OCI-LY7 (cell line): ENCODE results near the gene RFNG. TPM values are rescaled to one million over a fixed set of nuclear protein-coding genes. Genes with fewer than 3 reads are reported as not detected.

Experiments used
- BruUV-seq: library from RNA; stranded (reverse); fragments of 400-500 nt; replicated peaks from 2 replicates; lab custom pipeline; 2021; lab: Mats Ljungman, UMichigan
- CTCF ChIA-PET: fragments of 300-600 bp; sonication (Branson Sonifier 250); formaldehyde crosslinking; loops from one replicate; lab custom pipeline; 2022; ENCODE audit warnings: antibody characterized with exemption; ENCODE audit not compliant: unreplicated experiment; lab: Charles Lee
- POLR2A ChIA-PET: fragments of 300-600 bp; sonication (Branson Sonifier 250); formaldehyde crosslinking; loops from one replicate; lab custom pipeline; 2022; ENCODE audit warnings: antibody characterized with exemption; lab: Charles Lee
- DNase-seq: peaks from one replicate; pipeline ENCODE4 v3.0.0-alpha.2; 2015; ENCODE audit warnings: low spot score
- H2AFZ ChIP-seq: fragments of 200-600 bp; sonication (generic), shearing (Covaris generic); 2 replicates; pipeline ENCODE4 v1.6.1; 2014; ENCODE audit warnings: mild to moderate bottlenecking, antibody characterized with exemption, low read length, moderate library complexity
- H3K27ac ChIP-seq: fragments of 200-600 bp; sonication (generic); 2 replicates; pipeline ENCODE4 v1.5.1; 2014; ENCODE audit warnings: mixed run types, low read depth, mild to moderate bottlenecking, moderate library complexity, low read length, inconsistent platforms; ENCODE audit not compliant: poor library complexity, severe bottlenecking
- H3K36me3 ChIP-seq: fragments of 200-600 bp; sonication (generic); 2 replicates; pipeline ENCODE4 v1.6.1; 2014; ENCODE audit warnings: mild to moderate bottlenecking, antibody characterized with exemption, low read length, moderate library complexity, mixed read lengths; ENCODE audit not compliant: insufficient read depth
- H3K4me1 ChIP-seq: fragments of 200-600 bp; sonication (generic); 2 replicates; pipeline ENCODE4 v1.5.1; 2014; ENCODE audit warnings: mild to moderate bottlenecking, low read length; ENCODE audit not compliant: insufficient read depth, poor library complexity, severe bottlenecking
- H3K4me2 ChIP-seq: fragments of 200-600 bp; sonication (generic); 2 replicates; pipeline ENCODE4 v1.6.1; 2014; ENCODE audit warnings: mild to moderate bottlenecking, low read length
- H3K4me3 ChIP-seq: fragments of 200-600 bp; sonication (generic); 2 replicates; pipeline ENCODE4 v1.5.1; 2014; ENCODE audit warnings: mild to moderate bottlenecking, low read depth, low read length; ENCODE audit not compliant: poor library complexity, severe bottlenecking
- H3K79me2 ChIP-seq: fragments of 200-600 bp; sonication (generic); 2 replicates; pipeline ENCODE4 v1.6.1; 2016; ENCODE audit warnings: low read depth, mild to moderate bottlenecking, low read length, moderate library complexity, mixed read lengths; ENCODE audit not compliant: insufficient read depth
- H3K9me2 ChIP-seq: fragments of 200-600 bp; sonication (generic); 2 replicates; pipeline ENCODE4 v1.6.1; 2016; ENCODE audit warnings: mild to moderate bottlenecking, low read length, mixed read lengths; ENCODE audit not compliant: insufficient read depth
- H3K9me3 ChIP-seq: fragments of 200-600 bp; sonication (generic); 2 replicates; pipeline ENCODE4 v1.6.1; 2014; ENCODE audit warnings: mild to moderate bottlenecking, mixed run types, low read length, mixed read lengths
- H4K20me1 ChIP-seq: fragments of 200-600 bp; sonication (generic); 2 replicates; pipeline ENCODE4 v1.6.1; 2014; ENCODE audit warnings: mild to moderate bottlenecking, antibody characterized with exemption, low read length, moderate library complexity, mixed read lengths; ENCODE audit not compliant: insufficient read depth
- CTCF ChIP-seq: fragments of 200-600 bp; sonication (generic); conservative IDR thresholded peaks from 2 replicates; pipeline ENCODE4 v1.5.1; 2014; ENCODE audit warnings: mild to moderate bottlenecking, antibody characterized with exemption, low read length, moderate library complexity, mixed read lengths
- EZH2phosphoT487 ChIP-seq: fragments of 200-600 bp; sonication (generic); IDR thresholded peaks from 2 replicates; pipeline ENCODE4 v1.6.1; 2018; ENCODE audit warnings: low read depth, borderline replicate concordance, mild to moderate bottlenecking, mixed run types, antibody characterized with exemption, low read length, moderate library complexity, mixed read lengths
- intact Hi-C: fragments of 100-400 bp; cut with micrococcal nuclease; formaldehyde crosslinking; loops from one replicate; pipeline ENCODE4 v1.10.0; 2022; ENCODE audit not compliant: unreplicated experiment
- total RNA-seq, 2 experiments: library from RNA; depleted of rRNA in 1 of 2; stranded (reverse); fragments of >200 nt in 1 of 2; shearing (Covaris generic) in 1 of 2; gene quantifications; 2 replicates each; pipeline ENCODE4 v1.2.3, GENCODE V29; 2014 to 2022

Gene RFNG
- total RNA-seq, 2 experiments from 2014 or later, result 47.3 to 59.4 TPM

DNA sequence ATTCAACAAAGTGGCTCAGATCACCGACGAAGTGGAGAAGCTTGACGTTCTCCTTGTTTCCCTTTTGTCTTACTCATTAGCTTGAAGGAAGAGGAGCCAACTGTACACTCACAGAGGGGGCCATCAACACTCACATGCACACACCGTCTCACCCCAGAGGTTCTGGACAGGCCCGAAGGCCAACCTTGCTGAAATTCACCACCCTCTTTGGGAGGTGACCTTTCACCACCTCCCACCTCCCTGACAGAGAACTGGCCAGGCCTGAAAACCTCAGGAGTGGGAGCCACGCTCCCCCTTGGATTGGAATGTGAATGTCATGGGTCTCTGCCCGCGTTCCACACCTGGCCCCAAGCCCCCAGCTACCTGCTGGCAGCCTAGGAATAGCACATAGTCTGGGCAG is 16.1 kb downstream of the RFNG start:
- no peak for DNase-seq
- H3K4me1 ChIP-seq, result peaks cover 27% of the 10 kb centered on the region
- H3K4me3 ChIP-seq, result no peak overlapping the region
- no TSS peak for BruUV-seq
- H4K20me1 ChIP-seq, result 0 out of 2 replicates have a peak, but pooled peaks cover 5% of the 10 kb centered on the region
- H3K4me2 ChIP-seq, result no peak overlapping the region
- intact Hi-C loops, result loop anchor here (5.0 kb wide), 1 partner anchor 163 kb away; the partner anchor contains the start of gene ARHGDIA
- no peaks in the 10 kb centered on the region for H3K79me2 ChIP-seq
- no peaks in the 10 kb centered on the region for H3K9me3 ChIP-seq
- POLR2A ChIA-PET, result interaction anchor here (1.2 kb wide), 1 partner anchor 13 kb away, joined by 4 read pairs; the partner anchor contains the start of genes CENPX and LRRC45
- no peaks in the 10 kb centered on the region for H3K36me3 ChIP-seq
- TF ChIP-seq CTCF, result no peak
- no peak for TF ChIP-seq EZH2phosphoT487
- CTCF ChIA-PET, result interaction anchor here (0.6 kb wide), 1 partner anchor 89 kb away, joined by 3 read pairs; no protein-coding TSS in a partner anchor
- H3K9me2 ChIP-seq, result no peaks in the 10 kb centered on the region
- H2AFZ ChIP-seq, result no peak overlapping the region
- no peak overlapping the region for H3K27ac ChIP-seq

DNA sequence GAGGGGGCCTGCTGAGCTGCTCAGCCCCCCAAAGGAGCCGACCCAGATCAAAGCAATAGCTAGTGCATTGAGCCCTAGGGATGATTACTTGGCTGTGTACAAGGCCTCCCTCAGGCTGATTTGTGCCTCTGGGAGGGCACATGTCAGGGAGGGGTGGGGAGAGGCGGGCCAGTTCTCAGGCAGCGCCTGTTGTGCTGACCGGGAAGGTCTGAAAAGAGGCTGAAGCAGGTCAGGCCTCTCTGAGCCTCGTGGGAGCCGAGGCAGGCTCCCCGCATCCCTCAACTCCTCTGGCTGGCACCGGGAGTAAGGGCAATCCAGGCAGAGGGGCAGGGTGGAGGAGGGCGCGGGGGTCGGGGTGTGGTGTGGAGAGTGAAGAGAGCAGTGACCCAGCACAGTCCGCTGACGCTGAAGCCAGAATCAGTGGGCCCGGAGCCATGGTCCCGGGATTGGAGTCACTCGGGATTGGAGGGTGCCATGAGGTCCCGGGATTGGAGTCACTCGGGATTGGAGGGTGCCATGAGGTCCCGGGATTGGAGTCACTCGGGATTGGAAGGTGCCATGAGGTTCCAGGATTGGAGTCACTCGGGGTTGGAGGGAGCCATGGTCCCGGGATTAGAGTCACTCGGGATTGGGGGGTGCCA is 17.1 kb downstream of the RFNG start:
- no peaks in the 10 kb centered on the region for H3K9me3 ChIP-seq
- no peak overlapping the region for H3K4me3 ChIP-seq
- H3K4me2 ChIP-seq, result no peak overlapping the region
- ChIA-PET CTCF (interaction anchor here (0.6 kb wide), 1 partner anchor 13 kb away, joined by 4 read pairs; no protein-coding TSS in a partner anchor), POLR2A (interaction anchor here (1.2 kb wide), 1 partner anchor 12 kb away, joined by 4 read pairs; the partner anchor contains the start of genes CENPX and LRRC45)
- H4K20me1 ChIP-seq, result 0 out of 2 replicates have a peak, but pooled peaks cover 5% of the 10 kb centered on the region
- H3K36me3 ChIP-seq, result no peaks in the 10 kb centered on the region
- DNase-seq, result no peak
- H3K79me2 ChIP-seq, result no peaks in the 10 kb centered on the region
- H3K27ac ChIP-seq, result no peak overlapping the region
- no peak overlapping the region for H2AFZ ChIP-seq
- no peaks in the 10 kb centered on the region for H3K9me2 ChIP-seq
- TF ChIP-seq EZH2phosphoT487, result no peak
- no peak for TF ChIP-seq CTCF
- intact Hi-C loops, result loop anchor here (5.0 kb wide), 2 partner anchors 162 to 173 kb away; partner anchors contain the start of gene ARHGDIA
- H3K4me1 ChIP-seq, result peaks cover 31% of the 10 kb centered on the region
- BruUV-seq, result no TSS peak
